Measurements from ENCODE around the gene RC3H2.

GRCh38 chr9:122904466-122904822 is 715 bp downstream of the RC3H2 start:
- TF ChIP-seq REST (IDR thresholded peaks at IDR 0.05; ENCODE audit: low read depth) (no peak), EP300 (IDR thresholded peaks at IDR 0.05; ENCODE audit: borderline replicate concordance) (no peak), RAD21 (IDR thresholded peaks at IDR 0.05; ENCODE audit: low read depth) (no peak), ZBTB7A (IDR thresholded peaks at IDR 0.05; ENCODE audit: low read depth) (no peak), MAX (IDR thresholded peaks at IDR 0.05) (no peak; the same call in 1 of the 2 replicates), CREB1 (IDR thresholded peaks at IDR 0.05; ENCODE audit: low read depth) (no peak), TCF12 (IDR thresholded peaks at IDR 0.05; ENCODE audit: low read depth) (no peak), YY1 (IDR thresholded peaks at IDR 0.05; ENCODE audit: low read depth) (no peak)
